Glutamatergic neuron (in vitro differentiated cells): ENCODE results near the gene MID1. TPM values are rescaled to one million over a fixed set of nuclear protein-coding genes. Genes with fewer than 3 reads are reported as not detected.

Source experiments
- DNase-seq: peaks from one replicate; pipeline ENCODE4 v3.0.0; 2022
- H3K27ac Mint-ChIP-seq: one replicate; pipeline ENCODE4 v1.8.0; 2020; ENCODE audit warnings: mild to moderate bottlenecking, mixed read lengths, inconsistent platforms; ENCODE audit not compliant: unreplicated experiment
- H3K27me3 Mint-ChIP-seq: one replicate; pipeline ENCODE4 v1.8.0; 2020; ENCODE audit warnings: mild to moderate bottlenecking, moderate library complexity, mixed read lengths, inconsistent platforms; ENCODE audit not compliant: unreplicated experiment
- H3K36me3 Mint-ChIP-seq: one replicate; pipeline ENCODE4 v1.8.0; 2020; ENCODE audit warnings: mild to moderate bottlenecking, mixed read lengths, inconsistent platforms; ENCODE audit not compliant: unreplicated experiment
- H3K4me1 Mint-ChIP-seq: one replicate; pipeline ENCODE4 v1.8.0; 2020; ENCODE audit warnings: mild to moderate bottlenecking, low read depth, mixed read lengths, inconsistent platforms; ENCODE audit not compliant: unreplicated experiment
- H3K4me3 Mint-ChIP-seq: one replicate; pipeline ENCODE4 v1.8.0; 2020; ENCODE audit warnings: mild to moderate bottlenecking, mixed read lengths, inconsistent platforms; ENCODE audit not compliant: unreplicated experiment
- H3K9me3 Mint-ChIP-seq: one replicate; pipeline ENCODE4 v1.8.0; 2020; ENCODE audit warnings: mild to moderate bottlenecking, moderate library complexity, mixed read lengths, inconsistent platforms; ENCODE audit not compliant: unreplicated experiment
- total RNA-seq: library from RNA; stranded (reverse); fragmentation: NEBNext Ultra II Directional; extraction: Animal tissue kit (Norgen Biotek cat#: 25700); gene quantifications from one replicate; pipeline ENCODE4 v1.2.1, GENCODE V29; 2021; ENCODE audit not compliant: unreplicated experiment
- TF ChIP-seq, protein P1 (sequence below): fragments of 200-600 bp; sonication (generic); IDR thresholded peaks from one replicate; pipeline ENCODE4 v1.5.0; 2021; ENCODE audit not compliant: partially characterized antibody, unreplicated experiment

MID1 gene
- total RNA-seq, 1 donor from 2014 or later = 9.2 TPM

DNA sequence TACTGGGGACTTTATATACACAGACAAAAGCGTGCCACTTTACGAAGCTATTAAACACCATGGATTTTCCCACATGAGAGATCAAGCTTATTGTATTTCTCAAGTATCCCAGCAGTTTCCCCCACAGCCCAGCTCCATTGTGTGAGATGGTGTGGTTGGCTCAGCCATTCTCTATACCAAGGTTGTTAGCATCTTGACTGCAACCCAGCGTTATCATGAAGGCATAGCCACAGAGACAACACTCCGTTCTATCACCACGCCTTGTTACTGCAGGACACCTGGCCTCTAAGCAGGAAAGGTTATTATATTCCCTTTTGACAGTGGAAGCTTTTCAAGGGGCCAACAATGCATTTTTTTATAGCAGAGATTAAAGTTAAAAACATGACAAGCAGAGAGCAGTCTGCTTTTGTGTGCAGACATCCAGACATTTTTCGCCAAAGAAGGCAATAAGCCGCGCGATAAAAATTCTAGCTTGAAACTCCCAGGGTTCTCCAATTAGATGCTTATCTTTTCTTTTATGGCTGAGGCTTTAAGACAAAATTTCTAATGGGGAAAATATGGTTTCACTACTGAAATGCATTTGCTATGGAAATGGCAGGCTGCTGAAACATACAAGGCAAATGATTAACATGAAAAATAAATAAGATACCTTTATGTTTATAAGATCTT is 206.1 kb downstream of the MID1 start:
- no peaks in the 10 kb centered on the region for H3K9me3 Mint-ChIP-seq
- H3K4me3 Mint-ChIP-seq = no peak overlapping the region
- TF ChIP-seq, protein P1, sequence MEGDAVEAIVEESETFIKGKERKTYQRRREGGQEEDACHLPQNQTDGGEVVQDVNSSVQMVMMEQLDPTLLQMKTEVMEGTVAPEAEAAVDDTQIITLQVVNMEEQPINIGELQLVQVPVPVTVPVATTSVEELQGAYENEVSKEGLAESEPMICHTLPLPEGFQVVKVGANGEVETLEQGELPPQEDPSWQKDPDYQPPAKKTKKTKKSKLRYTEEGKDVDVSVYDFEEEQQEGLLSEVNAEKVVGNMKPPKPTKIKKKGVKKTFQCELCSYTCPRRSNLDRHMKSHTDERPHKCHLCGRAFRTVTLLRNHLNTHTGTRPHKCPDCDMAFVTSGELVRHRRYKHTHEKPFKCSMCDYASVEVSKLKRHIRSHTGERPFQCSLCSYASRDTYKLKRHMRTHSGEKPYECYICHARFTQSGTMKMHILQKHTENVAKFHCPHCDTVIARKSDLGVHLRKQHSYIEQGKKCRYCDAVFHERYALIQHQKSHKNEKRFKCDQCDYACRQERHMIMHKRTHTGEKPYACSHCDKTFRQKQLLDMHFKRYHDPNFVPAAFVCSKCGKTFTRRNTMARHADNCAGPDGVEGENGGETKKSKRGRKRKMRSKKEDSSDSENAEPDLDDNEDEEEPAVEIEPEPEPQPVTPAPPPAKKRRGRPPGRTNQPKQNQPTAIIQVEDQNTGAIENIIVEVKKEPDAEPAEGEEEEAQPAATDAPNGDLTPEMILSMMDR = no peak
- no peak for DNase-seq
- H3K4me1 Mint-ChIP-seq = no peaks in the 10 kb centered on the region
- H3K27ac Mint-ChIP-seq = no peak overlapping the region
- H3K27me3 Mint-ChIP-seq = no peaks in the 10 kb centered on the region
- no peaks in the 10 kb centered on the region for H3K36me3 Mint-ChIP-seq

GRCh38 chrX:10404436-10404835 is 215.9 kb downstream of the MID1 start:
- Mint-ChIP-seq H3K36me3 (no peaks in the 10 kb centered on the region), H3K9me3 (no peaks in the 10 kb centered on the region), H3K4me1 (no peaks in the 10 kb centered on the region), H3K4me3 (no peak overlapping the region), H3K27me3 (no peaks in the 10 kb centered on the region), H3K27ac (no peak overlapping the region)
- TF ChIP-seq, protein P1 = no peak
- DNase-seq = no peak

DNA sequence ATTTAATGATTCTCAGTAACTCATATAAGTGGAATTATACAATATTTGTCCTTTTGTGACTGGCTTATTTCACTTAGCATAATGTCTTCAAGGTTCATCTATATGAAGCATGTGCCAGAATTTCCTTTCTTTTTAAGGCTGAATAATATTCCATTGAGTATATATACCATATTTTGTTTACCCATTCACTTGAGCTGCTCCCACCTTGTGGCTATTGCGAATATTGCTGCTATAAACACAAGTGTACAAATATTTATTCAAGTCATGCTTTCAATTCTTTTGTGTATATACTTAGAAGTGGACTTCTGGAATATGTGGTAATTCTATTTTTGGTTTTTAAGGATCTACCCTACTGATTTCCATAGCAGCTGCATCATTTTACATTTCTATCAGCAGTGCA is 219.1 kb downstream of the MID1 start:
- Mint-ChIP-seq H3K36me3 (no peaks in the 10 kb centered on the region), H3K4me1 (peaks cover 8% of the 10 kb centered on the region), H3K4me3 (no peak overlapping the region), H3K27me3 (no peaks in the 10 kb centered on the region), H3K27ac (no peak overlapping the region), H3K9me3 (peaks cover 5% of the 10 kb centered on the region)
- DNase-seq = no peak
- TF ChIP-seq, protein P1 = peak; percentile 17

DNA sequence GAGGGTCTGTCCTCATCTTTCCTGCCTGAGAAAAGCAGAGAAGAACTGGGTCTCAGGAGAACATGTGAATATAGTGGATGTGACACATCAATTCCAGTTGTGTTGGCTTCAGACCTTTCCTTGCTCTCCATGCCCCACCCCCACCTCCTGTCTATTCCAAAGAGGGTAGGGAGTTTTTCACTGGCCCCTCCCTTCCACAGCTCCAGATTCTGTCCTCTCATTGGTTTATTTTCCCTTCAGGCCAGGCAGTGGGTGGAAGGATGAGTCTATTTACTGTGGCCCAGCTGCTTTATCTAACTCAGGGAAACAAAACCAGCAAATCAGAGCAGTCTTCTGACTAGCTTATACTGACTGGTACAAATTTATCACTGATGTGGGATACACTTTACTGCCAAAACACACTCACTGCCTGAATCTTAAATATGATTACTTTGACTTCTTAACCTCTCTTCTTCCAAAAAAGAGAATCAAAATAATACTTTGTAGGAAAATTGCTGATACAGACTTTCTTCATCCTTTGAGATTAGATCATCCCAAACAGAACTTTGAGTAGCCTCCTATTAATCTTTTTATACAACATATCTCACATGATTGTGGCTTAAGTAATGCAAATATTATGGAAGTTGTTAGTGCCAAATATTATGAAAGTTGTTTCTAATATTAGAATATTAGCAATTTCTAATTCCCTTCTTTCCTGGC is 221.2 kb downstream of the MID1 start:
- Mint-ChIP-seq H3K36me3 (no peaks in the 10 kb centered on the region), H3K4me1 (peaks cover 8% of the 10 kb centered on the region), H3K27me3 (no peaks in the 10 kb centered on the region), H3K4me3 (no peak overlapping the region), H3K27ac (no peak overlapping the region), H3K9me3 (peaks cover 5% of the 10 kb centered on the region)
- TF ChIP-seq, protein P1 = no peak
- peak; percentile 13 for DNase-seq

DNA sequence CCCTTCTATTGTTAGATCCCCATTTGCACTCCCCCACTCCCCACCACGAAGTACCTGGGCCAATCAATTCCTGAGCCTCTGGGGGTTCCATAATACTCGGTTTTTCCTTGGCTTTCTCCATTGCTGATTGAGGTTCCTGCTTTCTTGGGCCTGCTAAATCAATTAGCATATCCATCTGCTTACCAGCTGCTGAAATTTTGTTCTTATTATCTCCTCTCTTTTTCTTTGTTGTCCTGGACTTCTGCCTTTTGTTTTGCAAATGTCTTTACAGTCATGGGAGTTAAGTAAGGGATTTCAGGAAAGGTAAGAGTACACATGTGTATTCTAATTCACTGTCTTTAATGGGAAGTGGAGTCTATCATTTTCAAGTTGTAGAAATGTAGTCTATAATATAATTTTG is 222.2 kb downstream of the MID1 start:
- no peak for DNase-seq
- H3K27me3 Mint-ChIP-seq = no peaks in the 10 kb centered on the region

More for the DNA sequence above, 222.2 kb downstream of the MID1 start:
- Mint-ChIP-seq H3K27ac (peak overlapping the region; percentile 89), H3K9me3 (peaks cover 5% of the 10 kb centered on the region), H3K4me3 (peak overlapping the region; percentile 36), H3K36me3 (no peaks in the 10 kb centered on the region), H3K4me1 (peaks cover 8% of the 10 kb centered on the region)
- TF ChIP-seq, protein P1 = no peak
